Measurements from ENCODE around the gene RIN3.

The RIN3 gene

GRCh38 chr14:92507174-92507768 lies 6.3 kb upstream of the RIN3 start:
- DNase-seq (ENCODE audit: low read depth in 2 of 2) = no peak

- DNase-seq (ENCODE audit: low read depth in 2 of 2) = no peak
Observed at GRCh38 chr14:92510972-92511371, 2.6 kb upstream of the RIN3 start.

- no peak for DNase-seq (ENCODE audit: low read depth in 2 of 2)
Observed at GRCh38 chr14:92511453-92512238, 1.9 kb upstream of the RIN3 start.

- DNase-seq (ENCODE audit: low read depth in 2 of 2) = no peak
Observed at GRCh38 chr14:92512807-92513203, 776 bp upstream of the RIN3 start.

- no peak for DNase-seq (ENCODE audit: low read depth in 2 of 2)
Observed at GRCh38 chr14:92513966-92514843, 624 bp downstream of the RIN3 start.

GRCh38 chr14:92514844-92515514 lies 1.4 kb downstream of the RIN3 start:
- no peak for DNase-seq (ENCODE audit: low read depth in 2 of 2)

- DNase-seq (ENCODE audit: low read depth in 2 of 2) = no peak
Observed at GRCh38 chr14:92515546-92516343, 2.2 kb downstream of the RIN3 start.

GRCh38 chr14:92516344-92516965 lies 2.9 kb downstream of the RIN3 start:
- DNase-seq (ENCODE audit: low read depth in 2 of 2) = no peak

GRCh38 chr14:92516966-92517506 lies 3.5 kb downstream of the RIN3 start:
- DNase-seq (ENCODE audit: low read depth in 2 of 2) = peak; percentile 44 to 56

GRCh38 chr14:92517761-92518160 lies 4.2 kb downstream of the RIN3 start:
- no peak for DNase-seq (ENCODE audit: low read depth in 2 of 2)

- no peak for DNase-seq (ENCODE audit: low read depth in 2 of 2)
Observed at GRCh38 chr14:92519246-92520101, 5.9 kb downstream of the RIN3 start.

GRCh38 chr14:92520102-92521057 lies 6.8 kb downstream of the RIN3 start:
- no peak for DNase-seq (ENCODE audit: low read depth in 2 of 2)

- no peak for DNase-seq (ENCODE audit: low read depth in 2 of 2)
Observed at GRCh38 chr14:92521058-92521415, 7.5 kb downstream of the RIN3 start.

- DNase-seq (ENCODE audit: low read depth in 2 of 2) = no peak
Observed at GRCh38 chr14:92523752-92524151, 10.2 kb downstream of the RIN3 start.

GRCh38 chr14:92524602-92525185 lies 11.1 kb downstream of the RIN3 start:
- DNase-seq (ENCODE audit: low read depth in 2 of 2) = no peak

GRCh38 chr14:92525322-92526095 lies 11.9 kb downstream of the RIN3 start:
- no peak for DNase-seq (ENCODE audit: low read depth in 2 of 2)

GRCh38 chr14:92527721-92528120 lies 14.1 kb downstream of the RIN3 start:
- DNase-seq (ENCODE audit: low read depth in 2 of 2) = no peak

Measured in stimulated activated CD8-positive, alpha-beta memory T cell treated with anti-CD3 and anti-CD28 coated beads, Interleukin-15, amount 100 ng/mL, for 48 hours (primary cell).